Brain pericyte (primary cell): ENCODE data around the gene UNC79.

Experiments used
- DNase-seq: peaks from one replicate; pipeline ENCODE4 v3.0.0-alpha.2; 2012; ENCODE audit warnings: low read depth, low spot score

The UNC79 gene

DNA sequence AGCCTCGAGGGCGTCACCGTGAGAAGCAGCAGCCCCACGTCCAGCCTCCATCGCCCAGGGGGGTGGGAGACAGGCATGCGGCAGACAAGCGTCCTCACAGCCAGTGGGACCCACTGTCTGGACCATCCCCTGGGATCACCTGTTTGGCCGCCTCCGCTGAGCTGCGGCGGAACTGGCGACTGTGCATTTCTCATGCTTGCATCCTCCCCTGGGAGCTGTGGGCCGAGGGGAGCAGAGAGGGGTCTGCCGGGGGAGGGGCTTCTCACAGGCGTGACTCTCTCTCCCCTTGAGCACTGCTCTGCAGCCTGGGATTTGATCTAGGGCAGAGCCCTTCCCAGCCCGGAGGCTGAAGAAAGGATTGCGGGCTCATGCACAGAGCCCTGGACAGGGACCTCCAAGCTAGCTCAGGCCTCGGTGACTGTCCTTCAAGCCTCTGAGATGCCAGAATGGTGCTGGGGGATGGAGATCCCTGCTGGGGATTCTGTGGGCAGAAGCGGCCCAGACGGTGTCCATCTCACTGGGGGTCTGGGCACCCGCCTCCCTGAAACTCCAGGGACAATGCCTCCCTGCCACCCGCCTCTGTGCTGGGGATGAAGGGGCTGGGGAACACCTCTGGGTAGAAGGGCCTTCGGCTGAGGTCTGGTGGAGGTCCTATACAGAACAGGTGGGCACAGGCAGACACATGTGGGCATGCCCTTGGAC lies 296.5 kb downstream of the UNC79 start:
- no peak for DNase-seq

DNA sequence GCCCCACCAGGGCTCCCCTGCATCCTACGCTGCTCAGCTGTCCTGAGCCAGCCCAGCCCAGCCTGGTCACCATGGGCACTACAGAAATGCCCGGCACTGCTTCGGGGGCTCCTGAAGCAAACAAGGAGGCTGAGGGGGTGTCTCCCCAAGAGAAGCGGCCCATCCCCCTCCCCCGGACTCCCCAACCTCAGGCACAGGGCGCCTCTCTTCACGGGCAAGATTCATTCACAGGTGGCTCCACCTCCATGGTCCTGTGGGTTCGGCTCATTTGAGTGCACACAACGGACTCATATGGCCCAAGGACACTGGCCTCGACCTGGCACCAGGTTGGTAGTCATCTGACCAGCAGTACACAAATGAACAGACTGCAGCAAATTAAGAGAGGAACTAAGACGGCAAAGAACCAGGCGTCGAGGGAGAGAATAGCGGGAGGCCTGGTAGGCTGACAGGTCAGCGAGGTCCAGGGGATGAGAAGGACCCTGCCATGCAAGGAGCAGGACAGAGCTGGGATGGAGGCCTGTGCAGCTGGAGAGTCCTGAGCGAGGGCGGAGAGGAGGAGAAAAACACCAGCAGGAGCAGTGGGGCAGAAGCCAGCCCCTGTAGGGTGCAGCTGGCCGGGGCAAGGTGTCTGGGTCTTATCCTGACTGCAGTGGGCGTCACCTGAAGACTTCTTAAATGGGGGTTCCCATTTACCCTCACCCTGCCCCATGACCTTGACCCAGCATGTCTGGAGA lies 297.3 kb downstream of the UNC79 start:
- DNase-seq: no peak

DNA sequence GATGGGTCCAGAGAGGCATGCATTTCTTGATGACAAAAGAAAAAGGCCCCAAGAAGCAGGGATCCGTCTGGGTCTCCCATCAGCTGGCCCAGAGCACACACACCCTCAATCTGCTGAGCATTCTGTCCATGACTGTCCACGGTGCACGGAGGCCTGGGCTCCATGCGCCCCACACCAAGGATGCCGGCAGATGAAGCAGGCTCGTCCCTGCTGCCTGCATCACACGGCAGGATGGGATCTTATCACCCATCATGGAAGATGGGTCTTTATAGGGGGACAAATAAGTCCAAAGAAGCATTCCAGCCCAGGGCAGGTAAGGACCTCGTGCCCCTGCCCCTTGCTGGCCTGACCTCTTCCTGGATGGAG lies 297.9 kb downstream of the UNC79 start:
- DNase-seq: no peak

DNA sequence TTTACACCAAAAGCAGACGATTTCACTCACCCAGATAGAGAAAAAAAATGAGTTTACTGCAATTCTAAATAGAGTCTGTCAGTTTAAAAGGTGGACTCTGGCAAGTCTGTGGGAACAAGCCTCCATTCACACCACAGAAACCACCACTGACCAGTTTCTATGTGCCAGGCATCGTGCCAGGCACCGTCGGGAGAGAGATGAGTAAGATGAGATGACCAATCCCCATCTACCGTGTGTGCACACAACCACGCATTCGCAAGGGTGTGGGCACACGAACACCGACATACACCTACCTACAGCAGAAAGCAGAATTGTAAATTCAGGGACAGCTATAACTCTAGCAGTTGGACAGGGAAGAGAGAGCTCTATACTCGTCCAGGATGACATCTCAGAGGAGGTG lies 299.3 kb downstream of the UNC79 start:
- no peak for DNase-seq

DNA sequence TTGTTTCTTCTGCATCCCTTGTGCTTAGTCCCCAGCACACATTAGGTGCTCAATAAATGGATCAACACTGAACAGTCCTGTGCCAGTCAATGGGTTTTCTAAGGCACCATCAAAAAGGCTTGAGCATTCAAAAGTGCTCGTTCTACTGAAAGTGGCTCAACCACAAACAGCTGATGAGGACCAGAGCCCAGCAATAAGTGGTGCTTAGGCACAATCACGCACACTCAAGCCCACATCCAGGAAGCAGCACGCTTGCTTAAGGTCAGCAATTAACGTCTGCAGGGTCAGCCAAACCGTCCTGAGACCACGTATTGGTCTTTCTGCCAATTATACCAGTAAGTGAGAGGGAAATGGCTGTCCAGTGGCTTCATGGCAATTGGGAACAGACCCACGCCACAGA lies 301.0 kb downstream of the UNC79 start:
- no peak for DNase-seq

DNA sequence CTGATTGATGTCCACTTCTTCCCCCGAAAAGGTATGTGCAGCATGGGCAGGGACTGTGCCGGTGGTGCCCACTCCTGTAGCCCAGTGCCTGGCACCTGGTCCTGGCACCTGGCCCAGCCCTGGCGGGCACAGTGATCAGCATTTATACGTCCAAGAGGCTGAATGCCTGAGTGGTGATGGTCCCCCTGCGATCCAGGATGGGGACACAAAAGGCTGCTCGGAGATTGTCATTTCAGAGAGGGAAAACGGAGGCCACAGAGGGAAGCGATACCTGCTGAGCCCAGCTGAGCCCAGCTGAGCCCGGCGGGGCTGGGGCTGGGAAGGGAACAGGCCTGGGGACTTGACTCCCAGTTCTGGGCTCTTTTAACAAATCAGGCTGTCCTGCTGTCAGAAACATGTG lies 301.8 kb downstream of the UNC79 start:
- no peak for DNase-seq

DNA sequence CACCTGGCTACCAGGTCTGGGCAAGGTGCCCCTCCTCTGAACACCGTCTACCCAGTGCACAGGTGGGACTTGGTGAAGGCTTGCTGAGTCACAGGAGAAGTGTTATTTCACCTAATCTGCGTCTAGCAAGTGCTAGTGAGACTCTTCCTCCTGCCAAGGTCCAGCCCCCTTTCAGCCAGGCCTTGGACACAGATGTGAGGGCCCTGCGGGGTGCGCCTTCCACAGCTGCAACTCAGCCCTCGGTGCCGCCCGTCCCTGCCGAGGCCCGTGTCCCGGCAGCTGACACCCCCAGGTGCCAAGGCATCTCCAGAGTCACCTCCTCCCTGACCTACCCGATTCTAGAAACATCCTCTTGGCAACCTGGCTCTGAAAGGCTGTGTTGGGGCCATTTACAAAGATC lies 302.5 kb downstream of the UNC79 start:
- DNase-seq: no peak

DNA sequence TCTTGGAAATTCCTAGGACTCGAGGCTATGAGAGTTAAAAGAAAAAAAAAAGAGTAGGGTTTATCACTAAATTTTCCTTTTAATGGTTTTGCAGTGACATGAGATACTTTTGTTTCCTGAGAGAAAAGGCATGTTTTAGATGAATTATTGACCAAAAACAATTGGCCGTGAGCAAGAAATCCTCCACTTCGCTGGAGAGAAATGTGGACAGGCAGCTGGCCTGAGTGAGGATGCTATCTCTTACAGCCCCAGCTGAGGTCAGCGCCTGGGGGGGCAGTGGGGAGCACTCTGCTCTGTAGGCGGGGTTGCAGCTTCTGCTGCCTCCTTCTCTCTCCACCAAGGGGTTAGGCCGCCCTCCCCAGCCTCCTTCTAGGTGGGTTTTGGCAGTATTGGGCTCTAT lies 302.9 kb downstream of the UNC79 start:
- no peak for DNase-seq

DNA sequence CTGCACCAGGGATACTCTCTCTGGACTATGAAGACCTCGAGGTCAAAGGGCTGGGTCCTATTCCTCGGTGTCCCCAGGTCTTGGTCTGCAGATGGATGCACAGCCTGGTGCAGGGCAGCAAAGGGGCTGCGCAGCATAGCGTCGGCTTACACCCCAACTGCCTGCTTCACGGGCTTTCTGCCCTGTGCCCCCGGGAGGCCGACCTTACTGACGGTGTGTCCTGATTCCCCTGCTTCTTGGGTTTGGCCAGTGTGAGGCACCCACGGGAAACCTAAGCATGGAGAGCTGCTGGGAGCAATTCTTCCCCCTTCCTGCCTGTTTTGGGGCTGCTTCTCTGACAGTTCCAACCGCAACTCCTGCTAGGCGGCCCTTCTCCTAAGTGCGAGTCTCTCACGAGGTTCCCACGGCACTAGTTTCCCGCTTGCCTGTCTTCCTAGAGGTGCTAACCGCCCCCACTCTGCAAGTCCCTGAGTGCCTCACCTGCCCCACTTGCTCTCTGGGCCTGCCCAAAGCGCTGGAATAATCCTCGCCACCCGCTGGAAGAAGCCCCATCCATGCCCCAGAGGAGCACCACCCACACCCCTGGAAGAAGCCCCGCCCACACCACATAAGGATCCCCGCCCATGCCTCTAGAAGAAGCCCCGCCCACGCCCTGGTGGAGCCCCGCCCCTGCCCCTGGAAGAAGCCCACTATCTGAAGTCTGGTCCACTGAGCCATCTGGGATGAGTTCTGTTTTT lies 303.5 kb downstream of the UNC79 start:
- DNase-seq: no peak

DNA sequence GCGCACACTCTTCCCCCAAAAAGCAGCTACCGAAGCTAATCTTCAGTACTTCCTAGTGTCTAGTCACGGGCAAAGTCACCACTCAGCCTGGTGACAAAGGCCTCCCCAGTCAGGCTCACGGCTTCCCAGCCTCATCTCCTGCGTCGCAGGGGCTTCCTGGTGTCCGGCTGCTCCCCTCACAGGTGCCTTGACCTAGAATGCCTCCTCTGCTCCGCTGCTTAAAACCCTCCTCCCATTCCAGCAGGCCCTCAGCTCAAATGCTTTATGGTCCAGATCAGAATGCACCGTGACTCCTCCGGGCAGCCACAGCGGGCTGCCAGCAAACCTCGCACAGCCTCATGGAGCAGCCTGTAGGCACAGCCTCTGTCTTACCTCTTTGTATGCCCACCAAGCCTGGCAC lies 304.5 kb downstream of the UNC79 start:
- DNase-seq: no peak

DNA sequence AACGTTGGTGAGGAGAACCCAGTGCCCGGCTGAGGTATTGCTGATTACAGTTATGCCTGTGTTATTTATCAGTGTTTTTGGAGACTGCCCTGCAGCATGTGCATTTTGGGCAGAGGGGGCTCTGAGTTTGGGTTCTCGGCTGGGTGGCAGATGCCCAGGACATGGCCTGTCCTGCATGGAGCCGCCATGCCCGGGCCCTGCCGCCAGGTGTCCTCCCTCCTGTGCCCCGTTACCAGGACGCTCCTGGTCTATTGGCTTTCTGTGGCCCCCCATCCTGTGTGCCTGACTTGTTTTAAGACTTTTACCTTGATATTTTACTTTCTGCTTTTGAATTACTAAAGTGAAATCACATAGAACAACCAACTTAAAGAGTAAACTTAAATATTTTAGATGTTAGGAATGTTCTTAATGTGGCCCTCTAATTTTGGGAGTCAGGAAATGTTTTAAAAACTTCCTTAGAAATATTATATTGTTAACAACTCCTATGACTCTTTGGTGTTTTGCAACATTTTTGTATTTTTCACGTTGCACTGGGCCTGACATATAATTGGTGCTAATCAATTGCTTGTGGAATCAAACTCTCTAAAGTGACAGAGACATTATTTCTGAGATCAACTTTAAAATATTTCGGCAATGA lies 305.8 kb downstream of the UNC79 start:
- no peak for DNase-seq

DNA sequence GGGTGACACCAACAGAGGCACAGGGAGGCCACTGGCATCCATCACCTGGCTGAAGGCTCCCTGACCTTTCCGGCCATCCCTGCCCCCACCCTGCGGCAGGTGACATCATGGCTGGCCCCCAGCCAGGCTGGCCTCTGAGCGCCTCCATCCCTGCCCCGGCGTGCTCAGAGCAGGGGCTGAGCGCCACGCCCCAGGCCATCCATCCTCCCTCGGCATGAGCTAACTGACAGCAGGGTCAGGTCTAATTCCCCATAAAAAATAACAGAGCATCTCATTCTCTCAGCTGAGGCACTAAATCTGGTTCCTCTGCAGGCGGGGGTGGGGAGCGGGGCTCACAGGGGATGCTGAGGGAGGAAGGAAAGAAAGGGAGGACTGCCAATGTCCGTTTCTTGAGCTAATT lies 306.9 kb downstream of the UNC79 start:
- DNase-seq: no peak

DNA sequence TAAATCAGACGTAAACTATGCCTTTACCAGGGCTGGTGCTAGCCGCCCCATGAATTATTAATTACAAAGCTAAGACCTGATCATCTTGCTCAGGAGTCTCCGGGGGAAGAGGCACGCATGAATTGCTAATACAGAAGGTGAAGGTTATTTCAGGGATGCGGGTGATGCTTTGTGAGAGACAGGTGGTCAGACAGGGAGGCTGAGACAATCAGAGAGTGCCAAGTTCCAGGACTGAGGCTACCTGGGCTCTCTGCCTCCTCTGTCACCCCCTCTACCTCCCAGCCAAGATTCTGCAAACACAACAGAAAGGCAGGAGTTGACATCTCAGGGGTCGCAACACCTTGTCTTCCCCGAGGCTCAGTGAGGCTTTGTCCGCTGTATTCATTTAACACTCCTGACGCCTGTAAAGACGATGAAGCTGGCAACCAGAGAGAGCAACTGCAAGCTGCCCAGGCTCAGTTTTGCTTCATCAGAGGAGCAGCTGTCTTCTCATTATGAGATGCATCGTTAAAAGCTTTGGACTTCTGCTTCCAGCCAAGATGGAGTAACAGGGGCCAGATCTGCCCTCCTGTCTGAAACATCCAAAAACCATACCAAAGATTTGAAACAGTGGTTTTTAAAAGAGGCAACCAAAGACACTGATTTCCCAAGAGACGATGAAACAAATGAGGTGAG lies 311.0 kb downstream of the UNC79 start:
- no peak for DNase-seq

DNA sequence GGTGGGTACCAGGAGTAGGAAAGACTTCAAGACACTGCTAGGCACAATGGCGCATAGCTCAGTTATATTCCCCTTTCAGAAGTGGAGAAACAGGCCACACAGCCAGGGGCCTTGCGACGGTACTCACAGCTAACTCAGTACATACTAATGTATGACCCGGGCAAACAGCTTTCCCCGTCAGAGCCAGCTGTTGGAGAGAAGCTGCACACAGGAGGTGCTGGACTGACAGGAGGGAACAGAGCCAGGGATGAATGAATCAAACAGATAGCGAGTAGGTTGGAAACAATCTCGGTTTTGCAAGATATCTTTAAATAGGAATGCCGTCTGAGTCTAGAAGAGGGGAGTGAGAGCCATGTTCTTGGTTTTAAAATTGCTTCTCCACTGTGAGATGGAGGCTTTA lies 312.0 kb downstream of the UNC79 start:
- DNase-seq: no peak

DNA sequence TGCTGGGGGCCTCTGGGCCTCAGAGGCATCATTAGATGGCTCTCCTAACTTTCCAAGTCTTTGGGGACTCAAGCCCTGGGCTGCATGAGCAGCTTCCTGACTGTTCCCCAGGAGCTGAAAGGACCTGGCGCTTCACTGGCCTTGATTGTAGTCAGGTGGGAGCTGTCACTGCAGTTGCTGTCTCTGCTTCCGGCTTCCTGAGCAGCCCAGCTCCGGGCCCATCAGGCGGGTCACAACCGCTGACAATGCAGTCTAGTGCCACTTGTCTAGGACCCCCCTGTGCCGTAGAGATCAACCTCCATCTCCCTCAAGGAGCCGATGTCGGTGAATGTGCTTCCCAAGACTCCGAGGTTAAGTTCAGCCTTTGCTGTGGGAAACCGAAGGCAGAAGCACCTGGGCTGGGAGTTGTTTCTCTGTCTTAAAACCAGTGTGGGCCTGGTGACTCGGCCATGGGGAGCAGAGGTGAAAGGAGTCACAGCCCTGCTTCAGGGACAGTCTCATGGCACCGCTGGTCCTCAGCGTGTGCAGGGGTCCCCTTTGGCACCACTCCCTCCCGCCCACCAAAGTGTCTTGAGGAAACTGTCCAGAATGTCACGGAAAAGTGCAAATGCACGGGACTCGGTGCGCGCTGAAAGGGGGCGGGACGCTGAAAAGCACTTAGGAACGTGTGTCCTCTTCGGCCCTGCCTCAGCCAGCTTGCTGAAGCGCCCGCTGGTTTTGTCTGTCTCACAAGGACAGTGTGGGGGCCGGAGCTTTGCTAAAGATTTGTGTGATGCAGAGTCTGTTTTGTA lies 312.7 kb downstream of the UNC79 start:
- no peak for DNase-seq

DNA sequence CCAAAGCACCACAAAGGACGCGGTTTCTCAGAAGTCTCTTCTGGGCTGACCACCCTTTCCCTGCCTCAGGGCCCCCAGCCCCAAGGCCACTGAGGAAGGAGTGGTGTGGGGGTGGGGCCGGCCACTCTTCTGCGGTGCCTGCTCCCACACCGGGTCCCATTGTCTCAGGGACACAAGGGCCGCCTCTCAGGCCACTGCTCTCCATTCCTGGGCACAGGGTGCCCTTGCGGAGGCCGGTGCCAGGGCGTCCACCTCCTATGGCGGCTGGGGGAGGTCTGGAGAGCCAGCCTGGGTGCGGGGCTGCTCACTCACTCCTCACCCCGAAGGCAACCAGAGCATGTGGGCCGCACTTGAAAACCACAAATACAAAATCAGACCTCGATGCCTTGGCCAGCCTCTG lies 313.4 kb downstream of the UNC79 start:
- no peak for DNase-seq

DNA sequence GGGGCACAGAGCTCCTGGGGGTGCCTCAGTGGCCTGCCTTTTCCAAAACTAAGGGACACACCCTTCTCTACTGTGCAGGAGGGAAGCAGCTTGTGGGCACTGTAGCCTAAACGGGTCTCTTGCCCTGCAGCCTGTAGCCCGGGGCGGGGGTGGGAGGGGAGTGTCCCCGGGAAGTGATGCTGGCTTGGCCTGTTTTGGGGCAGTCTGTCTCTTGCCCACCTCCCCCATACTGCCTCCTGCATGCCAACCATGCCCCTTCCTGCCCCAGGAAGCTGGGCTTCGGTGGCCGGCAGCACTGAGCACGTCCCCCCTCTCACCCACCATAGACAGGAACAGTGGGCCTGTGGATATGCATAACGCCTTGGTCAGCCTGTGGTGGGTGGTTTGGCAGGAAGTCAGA lies 314.1 kb downstream of the UNC79 start:
- DNase-seq: no peak

DNA sequence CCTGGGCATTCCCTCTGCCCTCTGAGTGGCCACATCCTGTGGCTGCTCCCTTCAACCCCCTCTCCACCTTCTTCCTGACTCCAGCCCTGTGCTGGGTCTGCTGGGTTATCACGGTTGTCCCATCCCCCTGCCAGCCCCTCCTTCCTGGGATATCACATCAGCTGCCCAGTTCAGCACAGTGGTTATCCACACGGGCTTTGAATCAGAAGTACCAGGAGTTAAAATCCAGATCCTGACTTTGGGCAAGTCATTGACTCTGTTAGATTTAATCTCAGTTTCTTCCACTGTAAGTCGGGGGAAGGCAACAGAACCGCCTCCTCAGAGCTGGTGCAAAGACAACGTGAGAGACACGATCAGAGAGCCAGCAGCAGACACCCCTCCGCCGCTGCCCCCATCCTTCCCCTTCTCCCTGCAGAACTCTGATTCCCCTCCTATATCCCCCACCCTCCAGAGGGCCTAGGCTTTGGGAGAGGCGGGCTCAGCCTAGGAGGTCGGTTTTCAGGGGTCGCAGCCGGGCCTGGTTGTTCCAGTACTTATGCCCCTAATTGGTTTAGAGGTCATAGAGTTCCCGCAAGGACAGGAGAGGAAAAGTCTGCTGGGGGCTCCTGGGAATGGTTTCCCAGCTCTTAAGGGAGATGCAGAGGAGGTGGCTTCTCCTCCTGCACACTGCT lies 315.0 kb downstream of the UNC79 start:
- DNase-seq: no peak

DNA sequence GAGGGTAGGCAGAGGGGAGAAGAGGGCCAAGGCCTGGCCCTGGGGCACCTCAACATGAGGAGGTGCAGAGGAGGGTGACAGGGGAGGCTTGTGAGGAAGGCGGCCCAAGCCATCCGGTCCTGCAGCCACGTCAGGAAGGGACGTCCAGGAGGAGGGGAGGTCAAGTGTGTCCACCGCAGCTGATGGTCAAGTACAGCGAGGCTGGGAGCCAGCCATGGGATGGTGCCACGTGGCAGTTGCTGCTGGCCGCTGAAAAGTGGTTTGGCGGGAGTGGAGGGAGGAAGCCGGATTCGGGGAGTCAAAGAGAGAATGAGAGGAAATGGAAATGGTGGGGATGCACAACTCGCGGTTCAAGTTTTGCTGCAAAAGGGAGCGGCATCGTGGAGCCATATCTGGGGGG lies 316.4 kb downstream of the UNC79 start:
- no peak for DNase-seq

DNA sequence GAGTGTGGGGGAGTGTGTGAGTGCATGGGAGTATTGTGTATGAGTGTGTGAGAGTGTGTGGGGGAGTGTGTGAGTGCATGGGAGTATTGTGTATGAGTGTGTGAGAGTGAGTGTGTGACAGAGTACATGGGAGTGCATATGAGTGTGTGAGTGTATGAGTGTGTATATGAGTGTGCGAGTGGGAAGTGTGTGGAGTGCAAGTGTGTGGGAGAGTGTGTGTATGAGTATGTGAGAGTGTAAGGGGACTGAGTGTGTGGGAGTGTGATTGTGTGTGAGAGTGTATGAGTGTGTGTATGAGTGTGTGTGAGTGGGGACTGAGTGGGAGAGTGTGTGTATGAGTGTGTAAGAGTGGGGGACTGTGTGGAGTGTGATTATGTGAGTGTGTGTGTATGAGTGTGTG lies 316.8 kb downstream of the UNC79 start:
- no peak for DNase-seq
